HEK293T (cell line): ENCODE data around the gene EBPL.
"Not testable (repeated sequence)": the region's sequence is repeated elsewhere in the genome, so short reads cannot be mapped to it uniquely, and the experiment has no call there.

Source experiments
- CTCF ChIA-PET: fragments of 350-600 bp; formaldehyde crosslinking; extraction: SDS; loops from one replicate; lab custom pipeline; 2021; ENCODE audit warnings: antibody characterized with exemption, inconsistent platforms; lab: Yijun Ruan, JAX
- POLR2A ChIA-PET: fragments of 350-600 bp; formaldehyde crosslinking; extraction: SDS; loops from one replicate; lab custom pipeline; 2020; ENCODE audit warnings: antibody characterized with exemption, inconsistent platforms; lab: Yijun Ruan, JAX
- DNase-seq: peaks from one replicate; pipeline ENCODE4 v3.0.0; 2012; ENCODE audit warnings: mixed read lengths; ENCODE audit errors: extremely low spot score
- ARNT ChIP-seq: fragments of 450-650 bp; IDR thresholded peaks from 2 replicates; pipeline ENCODE4 v1.6.1; 2017; ENCODE audit warnings: mild to moderate bottlenecking
- BHLHE40 ChIP-seq: fragments of 450-650 bp; IDR thresholded peaks from 2 replicates; pipeline ENCODE4 v1.6.1; 2016; ENCODE audit warnings: mild to moderate bottlenecking, moderate library complexity, borderline replicate concordance
- CTBP1 ChIP-seq: fragments of 450-650 bp; IDR thresholded peaks from 2 replicates; pipeline ENCODE4 v1.6.1; 2016; ENCODE audit warnings: borderline replicate concordance
- ELF4 ChIP-seq: fragments of 450-650 bp; IDR thresholded peaks from 2 replicates; pipeline ENCODE4 v1.6.1; 2017; ENCODE audit warnings: antibody characterized with exemption
- FOXA1 ChIP-seq: fragments of 450-650 bp; IDR thresholded peaks from 2 replicates; pipeline ENCODE4 v1.6.1; 2016; ENCODE audit warnings: mild to moderate bottlenecking
- FOXK2 ChIP-seq: fragments of 450-650 bp; IDR thresholded peaks from 2 replicates; pipeline ENCODE4 v1.6.1; 2016; ENCODE audit warnings: mild to moderate bottlenecking
- FOXM1 ChIP-seq: fragments of 450-650 bp; IDR thresholded peaks from 2 replicates; pipeline ENCODE4 v1.6.1; 2017; ENCODE audit warnings: mild to moderate bottlenecking, borderline replicate concordance
- HDGF ChIP-seq: fragments of 450-650 bp; IDR thresholded peaks from 2 replicates; pipeline ENCODE4 v1.6.1; 2017; ENCODE audit warnings: antibody characterized with exemption, borderline replicate concordance
- L3MBTL2 ChIP-seq: fragments of 450-650 bp; conservative IDR thresholded peaks from 2 replicates; pipeline ENCODE4 v1.6.1; 2016; ENCODE audit warnings: mild to moderate bottlenecking
- LEF1 ChIP-seq: fragments of 450-650 bp; IDR thresholded peaks from 2 replicates; pipeline ENCODE4 v1.6.1; 2017; ENCODE audit warnings: mild to moderate bottlenecking, borderline replicate concordance
- NFRKB ChIP-seq: fragments of 450-650 bp; IDR thresholded peaks from 2 replicates; pipeline ENCODE4 v1.6.1; 2016; ENCODE audit warnings: mild to moderate bottlenecking, moderate library complexity
- SP1 ChIP-seq: fragments of 450-650 bp; IDR thresholded peaks from 2 replicates; pipeline ENCODE4 v1.6.1; 2017
- SUZ12 ChIP-seq: fragments of 450-650 bp; IDR thresholded peaks from 2 replicates; pipeline ENCODE4 v1.6.1; 2016; ENCODE audit warnings: mild to moderate bottlenecking
- TARDBP ChIP-seq: fragments of 450-650 bp; IDR thresholded peaks from 2 replicates; pipeline ENCODE4 v1.6.1; 2016
- ZNF384 ChIP-seq: fragments of 450-650 bp; IDR thresholded peaks from 2 replicates; pipeline ENCODE4 v1.6.1; 2016
- TF ChIP-seq, protein P1 (sequence below): fragments of 450-650 bp; IDR thresholded peaks from 2 replicates; pipeline ENCODE4 v1.6.1; 2016

The EBPL gene

DNA sequence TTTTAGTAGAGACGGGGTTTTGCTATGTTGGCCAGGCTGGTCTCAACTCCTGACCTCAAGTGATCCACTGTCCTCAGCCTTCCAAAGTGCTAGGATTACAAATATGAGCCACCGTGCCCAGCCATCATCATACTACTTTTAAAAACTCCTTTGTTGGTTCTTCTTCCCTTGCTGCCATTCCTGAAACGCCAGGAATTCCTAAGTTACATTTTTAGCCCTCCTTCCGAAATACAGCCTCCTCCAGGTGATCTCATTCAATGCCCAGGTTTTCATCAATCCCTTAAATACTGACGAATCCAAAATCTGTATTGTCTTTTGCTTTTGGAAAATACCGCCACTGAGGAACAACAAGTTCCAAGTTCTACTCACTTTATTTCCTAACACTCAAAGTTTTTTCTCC, 25.3 kb upstream of the EBPL start:
- DNase-seq: no peak
- ChIA-PET POLR2A (no interaction called here), CTCF (interaction anchor here (0.6 kb wide), 1 partner anchor 1122 kb away, joined by 3 read pairs; no protein-coding TSS in a partner anchor)
- TF ChIP-seq CTBP1 (no peak), SUZ12 (no peak), ELF4 (no peak), NFRKB (no peak), TARDBP (no peak), FOXM1 (no peak), FOXA1 (no peak), ARNT (no peak), ZNF384 (no peak), BHLHE40 (no peak), LEF1 (no peak), FOXK2 (no peak)
- TF ChIP-seq, protein P1, sequence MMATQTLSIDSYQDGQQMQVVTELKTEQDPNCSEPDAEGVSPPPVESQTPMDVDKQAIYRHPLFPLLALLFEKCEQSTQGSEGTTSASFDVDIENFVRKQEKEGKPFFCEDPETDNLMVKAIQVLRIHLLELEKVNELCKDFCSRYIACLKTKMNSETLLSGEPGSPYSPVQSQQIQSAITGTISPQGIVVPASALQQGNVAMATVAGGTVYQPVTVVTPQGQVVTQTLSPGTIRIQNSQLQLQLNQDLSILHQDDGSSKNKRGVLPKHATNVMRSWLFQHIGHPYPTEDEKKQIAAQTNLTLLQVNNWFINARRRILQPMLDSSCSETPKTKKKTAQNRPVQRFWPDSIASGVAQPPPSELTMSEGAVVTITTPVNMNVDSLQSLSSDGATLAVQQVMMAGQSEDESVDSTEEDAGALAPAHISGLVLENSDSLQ: no peak

DNA sequence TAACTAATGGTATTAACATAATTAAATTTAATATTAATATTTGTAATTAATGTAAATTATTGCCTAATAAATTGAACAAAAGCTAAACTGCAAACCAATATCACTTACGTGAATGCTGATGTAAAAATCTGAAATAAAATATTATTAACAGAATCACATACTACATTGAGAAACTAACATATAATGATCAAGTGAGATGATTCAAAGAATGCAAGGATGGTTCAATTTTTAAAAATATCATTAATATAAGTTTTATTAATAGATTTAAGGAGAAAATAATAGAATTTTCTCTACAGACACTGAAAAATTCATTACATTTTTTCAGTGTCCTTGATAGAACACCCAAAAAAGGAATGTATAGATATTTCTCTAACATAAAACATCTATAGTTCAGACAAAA, 23.5 kb upstream of the EBPL start:
- no peak for DNase-seq
- TF ChIP-seq ZNF384 (no peak), ARNT (no peak), FOXK2 (no peak), TARDBP (no peak), CTBP1 (no peak), SUZ12 (no peak), BHLHE40 (no peak), ELF4 (no peak), FOXM1 (no peak), NFRKB (no peak), HDGF (no peak), FOXA1 (no peak), LEF1 (no peak), SP1 (no peak)
- TF ChIP-seq, protein P1: no peak
- ChIA-PET CTCF (no interaction called here), POLR2A (no interaction called here)

DNA sequence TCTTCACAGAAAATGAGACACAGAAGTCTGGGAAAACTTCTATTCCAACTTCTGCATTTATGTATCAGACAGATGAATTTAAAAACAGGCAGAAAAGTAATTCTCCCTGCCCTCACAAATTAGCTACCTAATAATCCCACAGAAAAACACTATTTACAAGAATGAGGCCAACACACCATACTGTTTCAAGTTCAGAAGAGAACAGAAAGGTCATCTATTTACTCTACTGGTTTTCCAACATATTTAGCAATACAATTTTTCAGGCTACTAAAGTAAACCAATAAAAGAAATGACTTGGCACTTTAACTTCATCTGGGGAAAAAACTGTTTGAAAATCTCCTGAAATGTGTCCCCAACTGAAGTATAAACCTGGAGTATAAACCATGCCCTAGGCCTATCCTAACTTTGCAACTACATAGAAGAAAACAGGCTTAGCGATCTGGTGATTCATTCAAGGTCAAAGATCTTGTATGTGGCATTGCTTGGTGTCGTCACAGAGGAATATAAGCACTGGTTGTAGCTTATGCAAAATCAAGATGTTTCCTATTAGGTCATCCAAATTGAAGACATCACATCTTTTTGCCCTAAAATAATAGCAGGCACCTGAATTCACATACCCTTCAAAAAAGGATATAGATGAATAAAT, 20.1 kb upstream of the EBPL start:
- TF ChIP-seq ZNF384 (no peak), ARNT (no peak), ELF4 (no peak), FOXA1 (no peak), FOXM1 (no peak)
- CTCF ChIA-PET: no interaction called here
- no peak for DNase-seq
- POLR2A ChIA-PET: no interaction called here

DNA sequence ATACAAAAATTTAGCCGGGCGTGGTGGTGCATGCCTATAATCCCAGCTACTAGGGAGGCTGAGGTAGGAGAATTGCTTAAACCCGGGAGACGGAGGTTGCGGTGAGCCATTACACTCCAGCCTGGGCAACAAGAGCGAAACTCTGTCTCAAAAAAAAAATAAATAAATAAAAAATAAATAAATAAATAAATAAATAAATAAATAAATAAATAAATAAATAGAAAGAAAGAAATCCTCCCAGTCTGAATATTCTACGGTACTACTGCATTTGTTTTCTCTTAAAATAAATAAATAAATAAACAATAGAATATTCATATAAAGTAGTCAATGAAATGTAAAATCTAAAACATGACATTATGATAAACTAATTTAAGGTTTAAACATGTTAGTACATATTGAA, 13.0 kb upstream of the EBPL start:
- DNase-seq, CTCF ChIA-PET, POLR2A ChIA-PET: not testable (repeated sequence)

DNA sequence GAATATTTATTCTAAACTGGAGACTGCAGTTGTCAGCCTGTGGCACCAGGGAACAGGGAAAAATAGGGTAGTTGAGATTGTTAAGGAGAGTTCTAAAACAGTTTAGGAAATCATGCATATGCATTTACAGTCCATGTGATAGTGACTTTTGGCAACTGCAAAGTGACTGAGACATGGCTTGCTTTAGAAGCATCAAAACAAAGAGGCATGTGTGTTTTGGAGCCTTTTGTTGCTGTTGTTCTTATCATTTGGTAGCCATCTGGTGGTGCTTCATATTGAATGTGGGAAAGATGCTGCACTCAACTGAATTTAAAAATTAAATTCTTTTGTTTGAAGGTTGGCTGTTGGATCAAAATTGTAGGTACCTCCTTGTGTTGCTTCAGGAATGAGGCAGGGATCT, 10.2 kb upstream of the EBPL start:
- no peak for TF ChIP-seq NFRKB
- no peak for TF ChIP-seq ELF4
- TF ChIP-seq CTBP1: no peak
- no peak for TF ChIP-seq FOXK2
- no peak for TF ChIP-seq L3MBTL2
- TF ChIP-seq SP1: no peak
- TF ChIP-seq BHLHE40: no peak
- no peak for TF ChIP-seq ARNT
- ChIA-PET POLR2A (no interaction called here), CTCF (no interaction called here)
- no peak for DNase-seq

DNA sequence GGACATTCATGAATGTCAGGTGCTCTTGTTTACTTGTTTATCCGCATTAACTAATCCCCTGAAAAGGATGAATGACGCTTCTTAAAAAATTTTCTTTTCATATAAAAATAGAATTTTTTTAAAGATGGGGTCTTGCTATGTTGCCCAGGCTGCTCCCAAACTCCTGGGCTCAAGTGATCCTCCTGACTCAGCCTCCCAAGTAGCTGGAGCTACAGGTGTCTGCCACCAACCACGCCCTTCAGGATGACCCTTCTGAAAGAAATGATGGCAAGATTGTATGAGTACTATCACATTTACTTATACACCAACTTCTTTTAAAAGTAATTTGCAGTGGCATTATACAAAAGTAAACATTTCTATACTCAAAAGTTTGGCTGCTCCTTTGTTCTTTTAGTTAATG, 6.2 kb upstream of the EBPL start:
- no peak for DNase-seq
- ChIA-PET CTCF (no interaction called here), POLR2A (no interaction called here)
- TF ChIP-seq ELF4 (no peak), FOXK2 (no peak), FOXM1 (no peak), L3MBTL2 (no peak), FOXA1 (no peak), BHLHE40 (no peak), CTBP1 (no peak), SUZ12 (no peak), HDGF (no peak), NFRKB (no peak), ZNF384 (no peak), ARNT (no peak), SP1 (no peak), LEF1 (no peak), TARDBP (no peak)
- TF ChIP-seq, protein P1: no peak

DNA sequence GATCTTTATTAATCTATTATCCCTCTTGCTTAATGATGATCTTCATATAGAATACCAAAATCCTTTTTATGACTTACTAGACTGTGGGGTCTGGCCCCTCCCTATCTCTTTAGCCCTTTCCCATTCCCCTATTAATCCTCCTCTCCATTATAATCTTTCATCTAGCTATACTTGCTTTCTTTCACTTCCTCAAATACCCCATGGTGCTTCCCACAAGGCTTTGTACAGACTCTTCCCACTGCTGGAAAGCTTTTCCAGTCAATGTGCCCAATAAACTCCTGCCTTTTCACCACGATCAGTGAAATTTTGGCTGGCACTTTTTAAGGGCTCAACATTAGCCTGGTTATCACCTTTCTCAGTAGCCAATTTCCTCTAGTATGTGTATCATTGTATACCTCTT, 3.2 kb upstream of the EBPL start:
- no peak for DNase-seq
- ChIA-PET POLR2A (no interaction called here), CTCF (no interaction called here)
- TF ChIP-seq ELF4 (no peak), TARDBP (no peak), BHLHE40 (no peak)
